Tibial nerve (tissue), 4 donors: ENCODE data around the gene PDE4DIP.
"Not testable (repeated sequence)": the region's sequence is repeated elsewhere in the genome, so short reads cannot be mapped to it uniquely, and the experiment has no call there.

Source experiments
- EP300 ChIP-seq, 2 donors: sonication (generic); formaldehyde crosslinking; IDR thresholded peaks; one replicate each; pipeline ENCODE4 v1.6.1; 2017; ENCODE audit warnings: antibody characterized with exemption in 2 of 2, mild to moderate bottlenecking in 1 of 2
- POLR2A ChIP-seq, 2 donors: fragments of 450-650 bp; IDR thresholded peaks; one replicate each; pipeline ENCODE4 v1.6.1; 2017; ENCODE audit warnings: antibody characterized with exemption in 2 of 2, mild to moderate bottlenecking in 2 of 2, moderate library complexity in 2 of 2
- TF ChIP-seq, protein P1 (sequence below), 5 experiments: fragments of 200-600 bp in 3 of 5; fragments of 450-650 bp in 2 of 5; sonication (generic) in 3 of 5; IDR thresholded peaks; one replicate each; pipeline ENCODE4 v1.5.1; 2016 to 2019; ENCODE audit warnings: antibody characterized with exemption in 5 of 5, mild to moderate bottlenecking in 3 of 5, moderate library complexity in 2 of 5

DNA sequence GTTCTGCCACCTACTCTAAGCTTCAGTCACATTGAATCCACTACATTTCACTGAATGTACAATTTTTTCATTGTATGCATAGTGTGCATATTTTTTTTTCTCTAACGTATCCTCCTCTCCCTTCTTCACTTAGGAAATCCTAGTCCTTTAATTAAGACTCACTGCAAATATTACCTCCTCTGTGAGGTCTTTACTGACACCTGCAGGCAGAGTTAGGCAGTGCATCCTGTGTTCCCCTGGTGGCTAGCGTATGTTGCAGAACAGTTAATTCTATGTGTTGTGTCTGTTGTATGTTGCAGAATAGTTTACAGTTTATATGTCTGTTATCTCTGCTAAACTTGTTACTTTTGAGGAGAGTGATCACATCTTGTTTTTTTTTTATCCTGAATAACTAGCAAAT lies 121.9 kb downstream of the PDE4DIP start:
- TF ChIP-seq, protein P1, sequence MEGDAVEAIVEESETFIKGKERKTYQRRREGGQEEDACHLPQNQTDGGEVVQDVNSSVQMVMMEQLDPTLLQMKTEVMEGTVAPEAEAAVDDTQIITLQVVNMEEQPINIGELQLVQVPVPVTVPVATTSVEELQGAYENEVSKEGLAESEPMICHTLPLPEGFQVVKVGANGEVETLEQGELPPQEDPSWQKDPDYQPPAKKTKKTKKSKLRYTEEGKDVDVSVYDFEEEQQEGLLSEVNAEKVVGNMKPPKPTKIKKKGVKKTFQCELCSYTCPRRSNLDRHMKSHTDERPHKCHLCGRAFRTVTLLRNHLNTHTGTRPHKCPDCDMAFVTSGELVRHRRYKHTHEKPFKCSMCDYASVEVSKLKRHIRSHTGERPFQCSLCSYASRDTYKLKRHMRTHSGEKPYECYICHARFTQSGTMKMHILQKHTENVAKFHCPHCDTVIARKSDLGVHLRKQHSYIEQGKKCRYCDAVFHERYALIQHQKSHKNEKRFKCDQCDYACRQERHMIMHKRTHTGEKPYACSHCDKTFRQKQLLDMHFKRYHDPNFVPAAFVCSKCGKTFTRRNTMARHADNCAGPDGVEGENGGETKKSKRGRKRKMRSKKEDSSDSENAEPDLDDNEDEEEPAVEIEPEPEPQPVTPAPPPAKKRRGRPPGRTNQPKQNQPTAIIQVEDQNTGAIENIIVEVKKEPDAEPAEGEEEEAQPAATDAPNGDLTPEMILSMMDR (IDR thresholded peaks at IDR 0.05), result not testable (repeated sequence)
- not testable (repeated sequence) for TF ChIP-seq POLR2A, EP300 (IDR thresholded peaks at IDR 0.05)
